Natural killer cell treated with Interleukin-12 subunit alpha and Interleukin-12 subunit beta and Interleukin-15 and Interleukin-18, amount 100 ng/mL, for 72 hours (primary cell): ENCODE data around the gene CTDNEP1. TPM values are rescaled to one million over a fixed set of nuclear protein-coding genes. Genes with fewer than 3 reads are reported as not detected.

Experiments
- ATAC-seq, 2 donors: fragments of 150-1000 bp; cut with Tn5 transposase in 1 of 2; sonication (Bioruptor Pico), chemical (Tn5 transposase) in 1 of 2; 2 replicates each; pipeline ENCODE4 v1.10.0; 2021
- DNase-seq: peaks from one replicate; pipeline ENCODE4 v3.0.0; 2022; ENCODE audit warnings: low spot score
- H3K27ac Mint-ChIP-seq, 2 donors: 1 replicate in 1 of 2; 2 replicates in 1 of 2; pipeline ENCODE4 v1.8.0; 2022; ENCODE audit warnings: mixed read lengths in 2 of 2, mild to moderate bottlenecking in 1 of 2, moderate library complexity in 1 of 2
- H3K27me3 Mint-ChIP-seq, 2 donors: 1 replicate in 1 of 2; 2 replicates in 1 of 2; pipeline ENCODE4 v1.8.0; 2022; ENCODE audit warnings: mixed read lengths in 2 of 2
- H3K36me3 Mint-ChIP-seq: one replicate; pipeline ENCODE4 v1.8.0; 2022; ENCODE audit warnings: mixed read lengths
- H3K4me1 Mint-ChIP-seq, 2 donors: 1 replicate in 1 of 2; 2 replicates in 1 of 2; pipeline ENCODE4 v1.8.0; 2022; ENCODE audit warnings: low read depth in 2 of 2, mixed read lengths in 2 of 2, mild to moderate bottlenecking in 1 of 2
- H3K4me3 Mint-ChIP-seq: one replicate; pipeline ENCODE4 v1.8.0; 2022; ENCODE audit warnings: mixed read lengths
- H3K9me3 Mint-ChIP-seq: 2 replicates; pipeline ENCODE4 v1.8.0; 2022; ENCODE audit warnings: mixed read lengths
- total RNA-seq, 2 donors: library from RNA; stranded (reverse); gene quantifications; one replicate each; pipeline ENCODE4 v1.2.3, GENCODE V29; 2022

Gene CTDNEP1
- total RNA-seq, result 100 to 1,000 TPM; 145 to 165 TPM

GRCh38 chr17:7251661-7252175, at the start of gene CTDNEP1:
CTDNEP1 (minus strand) TSS chr17:7251734; CDS start chr17:7251296, 438 bp downstream.
- Mint-ChIP-seq H3K9me3 (no peaks in the 10 kb centered on the region), H3K27ac (peak within 1 kb of the TSS; percentile 86 to 97)
- peak; percentile 95 to 97 for ATAC-seq

DNA sequence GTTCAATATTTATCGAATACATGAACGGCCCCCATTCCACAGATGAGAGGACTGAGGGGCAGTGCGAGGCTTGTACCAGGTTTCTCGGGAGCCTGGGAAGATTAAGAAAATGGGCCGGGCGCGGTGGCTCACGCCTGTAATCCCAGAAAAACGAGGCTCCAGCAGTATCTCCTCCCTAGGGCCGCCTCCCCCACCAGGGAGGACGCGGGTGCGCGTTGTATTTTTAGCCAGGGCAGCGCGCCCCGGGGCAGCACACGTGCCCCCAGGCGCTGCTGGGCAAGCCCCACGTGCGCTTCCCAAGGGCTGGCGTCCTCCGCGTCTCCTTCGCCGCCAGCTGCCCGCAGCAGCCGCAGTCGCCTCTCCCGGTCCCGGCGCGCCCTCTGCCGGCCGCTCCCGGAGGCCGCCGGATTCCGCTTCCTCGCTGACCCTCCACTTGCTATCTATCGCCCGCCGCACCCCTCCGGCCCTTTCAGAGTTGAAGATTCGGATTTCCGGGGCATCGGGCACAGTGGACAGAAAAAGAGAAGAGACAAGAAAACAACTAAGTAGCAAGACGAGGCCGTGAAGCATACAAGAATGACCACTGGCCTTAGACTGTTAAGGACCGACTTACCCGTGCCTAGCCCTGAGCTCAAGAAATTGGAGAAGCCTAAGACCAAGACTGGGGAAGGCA, 44.8 kb upstream of the CTDNEP1 start:
- Mint-ChIP-seq H3K27ac (peak overlapping the region in 1 of 2 donors; percentile 38), H3K27me3 (peaks cover 20% of the 10 kb centered on the region in 2 donors), H3K4me1 (peaks cover 7 to 21% of the 10 kb centered on the region in 2 donors)

More at GRCh38 chr17:7251661-7252175, at the start of gene CTDNEP1:
- Mint-ChIP-seq H3K36me3 (peaks cover 20% of the 10 kb centered on the region), H3K27me3 (no peaks in the 10 kb centered on the region), H3K4me3 (peak within 1 kb of the TSS; percentile 94), H3K4me1 (peaks cover 41 to 47% of the 10 kb centered on the region in 2 donors)
- peak; percentile 99 for DNase-seq

GRCh38 chr17:7295230-7296180, 44.0 kb upstream of the CTDNEP1 start:
- DNase-seq (no peak), ATAC-seq (no peak)
- Mint-ChIP-seq H3K4me3 (peak overlapping the region; percentile 84), H3K9me3 (no peaks in the 10 kb centered on the region), H3K4me1 (peaks cover 7 to 21% of the 10 kb centered on the region in 2 donors), H3K36me3 (no peaks in the 10 kb centered on the region), H3K27ac (peak overlapping the region; percentile 37 to 48), H3K27me3 (peaks cover 19 to 20% of the 10 kb centered on the region in 2 donors)

More for the DNA sequence above, 44.8 kb upstream of the CTDNEP1 start:
- Mint-ChIP-seq H3K4me3 (peak overlapping the region; percentile 8), H3K36me3 (no peaks in the 10 kb centered on the region), H3K9me3 (no peaks in the 10 kb centered on the region)
- DNase-seq, result peak; percentile 79
- ATAC-seq, result peak; percentile 66 to 79

DNA sequence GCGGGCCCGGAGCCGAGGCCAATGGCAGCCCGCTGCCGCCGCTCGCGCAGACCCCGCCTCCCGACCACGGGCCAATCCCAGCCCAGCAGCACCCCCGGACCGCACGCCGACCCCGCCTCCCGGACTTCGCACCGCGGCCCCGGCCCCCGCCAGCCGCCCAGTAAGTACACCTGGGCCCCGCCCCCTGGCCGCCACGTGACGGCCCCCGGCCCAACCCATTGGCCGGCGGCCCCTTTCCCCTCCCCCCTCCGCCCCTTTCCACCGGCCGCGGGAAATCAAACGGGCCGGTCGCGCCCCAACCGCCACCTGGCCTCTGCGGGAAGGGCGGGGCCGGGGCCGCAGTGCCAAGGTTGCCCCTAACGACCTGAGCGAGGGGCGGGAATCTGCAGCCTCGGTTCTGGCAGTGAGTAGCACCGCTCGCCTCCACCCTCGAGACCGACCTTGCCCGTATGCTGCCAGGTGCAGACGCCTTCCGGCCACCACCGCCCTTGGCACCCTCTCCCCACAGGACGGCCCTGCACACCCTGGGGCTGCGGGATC, 43.1 kb upstream of the CTDNEP1 start, which contains the start of gene YBX2:
TSS of gene YBX2 (minus strand) at position 26 of the 540 bp plus-strand sequence. CDS start 139 bp downstream, outside the sequence.
- DNase-seq (peak; percentile 79), ATAC-seq (peak; percentile 81 to 89)
- Mint-ChIP-seq H3K4me1 (peaks cover 7 to 21% of the 10 kb centered on the region in 2 donors), H3K27ac (peak within 1 kb of the TSS; percentile 37 to 48), H3K4me3 (peak within 1 kb of the TSS; percentile 84), H3K36me3 (no peaks in the 10 kb centered on the region), H3K27me3 (peaks cover 20% of the 10 kb centered on the region in 2 donors), H3K9me3 (no peaks in the 10 kb centered on the region)

DNA sequence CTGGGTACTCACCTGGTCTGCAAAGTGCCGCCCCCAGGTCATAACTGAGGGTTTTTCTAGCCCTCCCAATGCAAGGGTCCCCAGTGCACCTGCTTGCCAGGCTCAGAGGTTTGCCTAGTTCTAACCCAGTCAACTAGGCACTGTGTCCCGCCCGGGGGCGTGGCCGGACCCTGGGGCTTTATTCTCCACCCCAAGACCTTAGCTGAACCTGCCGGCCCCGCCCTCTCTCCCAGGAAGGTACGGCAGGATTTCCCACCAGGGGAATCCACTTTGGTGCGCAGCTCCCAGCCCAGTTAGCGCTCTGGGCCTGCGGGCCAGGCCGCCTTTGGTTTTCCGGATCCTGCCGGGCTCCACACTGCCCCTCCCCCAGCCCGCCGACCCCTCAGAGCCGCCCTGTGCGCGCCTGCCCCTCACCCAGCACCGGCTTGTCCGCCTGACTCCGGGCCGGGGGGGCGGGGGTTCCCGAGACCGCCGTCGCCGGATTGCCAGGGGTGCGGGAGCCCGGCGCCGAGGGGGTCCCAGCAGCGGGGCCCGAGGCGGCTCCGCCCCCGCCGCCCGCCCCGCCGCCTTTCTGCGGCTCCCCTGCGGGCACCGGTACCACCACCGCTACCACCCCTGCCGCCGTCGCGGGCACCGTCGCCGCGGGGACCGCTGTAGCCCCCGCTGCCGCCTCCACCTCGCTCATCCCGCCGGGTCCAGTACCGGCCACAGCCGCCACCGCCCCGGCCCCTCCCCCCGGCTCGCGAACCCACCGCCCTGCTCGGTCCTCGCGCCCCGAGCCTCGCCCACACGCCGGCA, 42.5 kb upstream of the CTDNEP1 start:
- Mint-ChIP-seq H3K9me3 (no peaks in the 10 kb centered on the region), H3K4me3 (peak overlapping the region; percentile 51), H3K27ac (no peak overlapping the region), H3K4me1 (peaks cover 7 to 21% of the 10 kb centered on the region in 2 donors), H3K27me3 (peaks cover 20% of the 10 kb centered on the region in 2 donors), H3K36me3 (no peaks in the 10 kb centered on the region)
- ATAC-seq (no peak), DNase-seq (no peak)

DNA sequence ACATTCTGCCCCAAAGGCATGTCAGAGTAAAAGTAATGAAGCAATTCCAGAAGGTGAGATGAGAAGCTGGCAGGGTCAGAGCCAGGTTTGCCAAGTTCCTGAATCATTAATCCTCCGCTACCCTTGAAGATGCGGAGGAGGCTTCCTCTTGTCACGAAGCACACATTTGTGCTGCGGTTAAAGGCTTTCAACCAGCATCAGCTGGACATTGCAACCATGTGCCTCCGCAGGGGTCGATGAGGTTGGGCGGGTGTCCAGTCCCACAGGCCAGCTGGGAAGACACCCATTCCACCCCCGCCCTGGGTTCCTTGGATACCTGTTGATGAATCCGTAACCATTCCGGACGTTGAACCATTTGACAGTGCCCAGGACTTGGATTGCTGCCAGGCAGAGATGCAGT, 41.6 kb upstream of the CTDNEP1 start:
- H3K27ac Mint-ChIP-seq, result no peak overlapping the region
- DNase-seq, result no peak
- H3K4me1 Mint-ChIP-seq, result peaks cover 7 to 21% of the 10 kb centered on the region in 2 donors
- no peak for ATAC-seq
- no peaks in the 10 kb centered on the region for H3K36me3 Mint-ChIP-seq
- H3K4me3 Mint-ChIP-seq, result peak overlapping the region; percentile 51
- no peaks in the 10 kb centered on the region for H3K9me3 Mint-ChIP-seq
- H3K27me3 Mint-ChIP-seq, result peaks cover 23 to 27% of the 10 kb centered on the region in 2 donors

DNA sequence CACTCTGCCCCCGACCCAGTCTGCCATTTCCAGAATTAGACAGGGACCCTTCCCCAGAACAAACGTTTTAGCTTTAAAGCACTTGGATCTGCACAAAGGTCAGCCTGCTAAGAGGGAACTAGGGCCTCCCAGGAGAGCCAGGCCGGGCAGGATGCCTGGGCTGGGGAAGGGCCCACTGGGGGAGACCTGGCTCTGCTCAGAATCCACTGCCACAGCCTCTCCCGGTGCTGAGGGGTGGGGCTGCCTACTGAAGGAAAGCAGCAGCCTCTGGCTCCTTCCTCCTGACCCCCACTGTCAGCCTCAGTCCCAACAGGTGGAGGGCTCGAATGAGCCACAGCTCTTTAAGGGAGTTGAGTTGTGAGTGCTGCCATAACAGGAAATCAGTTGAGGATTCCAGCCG, 41.2 kb upstream of the CTDNEP1 start:
- H3K9me3 Mint-ChIP-seq, result no peaks in the 10 kb centered on the region
- H3K4me1 Mint-ChIP-seq, result peaks cover 7 to 21% of the 10 kb centered on the region in 2 donors
- peaks cover 28% of the 10 kb centered on the region in 2 donors for H3K27me3 Mint-ChIP-seq
- no peak for DNase-seq
- no peak overlapping the region for H3K27ac Mint-ChIP-seq
- no peaks in the 10 kb centered on the region for H3K36me3 Mint-ChIP-seq
- no peak for ATAC-seq
- H3K4me3 Mint-ChIP-seq, result no peak overlapping the region

DNA sequence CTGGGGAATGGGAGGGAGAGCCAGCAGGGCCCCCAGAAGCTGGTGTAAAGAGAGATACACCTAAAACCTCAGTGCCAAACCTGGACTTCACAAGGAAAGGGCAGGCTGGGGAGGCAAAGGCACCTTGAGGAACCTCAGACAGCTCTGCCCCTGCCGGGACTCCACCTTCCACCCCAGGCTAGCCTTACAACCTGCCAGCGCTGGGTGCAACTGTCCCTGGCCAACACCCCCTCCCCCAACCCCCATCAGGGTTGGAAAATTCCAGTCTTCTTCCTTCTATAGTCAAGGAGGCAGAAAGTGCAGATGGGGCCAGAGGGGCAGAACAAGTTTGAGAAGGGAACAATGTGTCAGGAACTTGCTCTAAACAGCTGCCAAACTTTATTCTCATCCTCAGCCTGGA, 40.7 kb upstream of the CTDNEP1 start:
- Mint-ChIP-seq H3K27ac (no peak overlapping the region), H3K4me3 (no peak overlapping the region), H3K27me3 (peaks cover 28 to 30% of the 10 kb centered on the region in 2 donors), H3K36me3 (no peaks in the 10 kb centered on the region), H3K4me1 (peaks cover 7 to 21% of the 10 kb centered on the region in 2 donors), H3K9me3 (no peaks in the 10 kb centered on the region)
- DNase-seq (no peak), ATAC-seq (no peak)

DNA sequence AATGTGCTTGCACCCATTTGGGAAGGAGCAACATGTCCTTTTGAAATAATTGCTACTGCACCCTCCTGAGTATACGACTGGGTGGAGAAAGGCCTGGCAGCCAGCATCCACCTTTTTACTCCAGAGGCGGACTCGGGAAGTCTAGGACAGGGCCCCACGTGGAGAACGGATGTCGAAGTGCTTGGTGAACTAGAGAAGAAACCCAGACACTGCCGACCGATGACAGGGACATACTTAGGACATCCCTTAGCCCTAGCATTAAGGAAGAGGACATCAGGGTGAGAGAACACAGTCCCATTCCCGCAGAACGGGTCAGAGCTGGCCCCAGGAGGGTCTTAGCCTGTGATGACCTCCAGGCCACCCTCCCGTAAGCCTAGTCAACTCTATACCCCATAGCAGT, 39.2 kb upstream of the CTDNEP1 start:
- no peaks in the 10 kb centered on the region for H3K36me3 Mint-ChIP-seq
- H3K9me3 Mint-ChIP-seq, result no peaks in the 10 kb centered on the region
- DNase-seq, result no peak
- no peak overlapping the region for H3K4me3 Mint-ChIP-seq
- no peak for ATAC-seq
- no peak overlapping the region for H3K27ac Mint-ChIP-seq
- H3K4me1 Mint-ChIP-seq, result peaks cover 7 to 13% of the 10 kb centered on the region in 2 donors
- peaks cover 21 to 28% of the 10 kb centered on the region in 2 donors for H3K27me3 Mint-ChIP-seq

- ATAC-seq, result no peak
- DNase-seq, result no peak
- Mint-ChIP-seq H3K27me3 (peaks cover 17 to 25% of the 10 kb centered on the region in 2 donors), H3K4me1 (peaks cover 3 to 9% of the 10 kb centered on the region in 2 donors), H3K4me3 (no peak overlapping the region), H3K9me3 (no peaks in the 10 kb centered on the region), H3K36me3 (no peaks in the 10 kb centered on the region), H3K27ac (no peak overlapping the region)
Observed at GRCh38 chr17:7290166-7290565, 38.6 kb upstream of the CTDNEP1 start.

DNA sequence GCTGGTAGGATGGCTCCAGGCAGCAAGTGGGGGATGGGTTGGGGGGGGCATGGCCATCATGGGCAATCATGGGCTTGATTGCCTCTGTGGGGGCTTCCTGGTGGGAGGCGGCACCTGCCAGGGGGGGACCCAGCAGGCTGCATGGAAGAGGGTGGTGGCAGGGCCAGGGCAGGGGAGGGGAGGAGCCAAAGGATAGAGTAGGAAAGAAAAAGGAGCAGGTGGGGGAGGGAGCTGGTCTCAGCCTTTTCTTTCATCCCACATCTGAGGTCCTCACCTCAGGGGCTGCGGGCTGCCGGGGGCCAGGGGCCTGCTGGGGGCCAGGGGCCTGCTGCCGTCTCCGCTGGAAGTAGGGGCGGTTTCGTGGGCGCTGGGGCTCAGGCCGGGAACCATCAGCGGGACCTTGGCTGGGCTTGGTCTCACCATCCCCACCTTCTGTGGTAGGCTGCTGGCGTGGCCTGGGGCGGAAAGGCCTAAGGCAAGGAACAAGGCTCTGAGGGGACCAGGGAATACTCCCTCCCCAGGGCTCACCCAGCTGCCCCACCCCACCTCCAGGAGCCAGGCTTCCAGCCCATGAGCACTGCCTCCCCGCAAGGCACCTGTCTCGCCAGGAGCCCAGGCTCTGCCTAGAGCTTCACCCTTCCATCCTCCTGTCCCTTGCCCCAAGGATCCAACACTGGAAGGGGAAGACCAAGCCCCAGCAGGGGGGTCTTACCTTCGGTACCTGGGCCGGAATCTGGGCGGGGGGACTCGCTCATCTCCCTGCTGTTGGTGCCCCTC, 37.9 kb upstream of the CTDNEP1 start:
- H3K27ac Mint-ChIP-seq, result no peak overlapping the region
- DNase-seq (no peak), ATAC-seq (no peak)
- peaks cover 0 to 5% of the 10 kb centered on the region in 2 donors for H3K4me1 Mint-ChIP-seq
- H3K4me3 Mint-ChIP-seq, result no peak overlapping the region
- no peaks in the 10 kb centered on the region for H3K9me3 Mint-ChIP-seq
- H3K36me3 Mint-ChIP-seq, result no peaks in the 10 kb centered on the region
- H3K27me3 Mint-ChIP-seq, result peaks cover 13 to 22% of the 10 kb centered on the region in 2 donors

GRCh38 chr17:7285679-7286078, 34.1 kb upstream of the CTDNEP1 start:
- no peak overlapping the region for H3K27ac Mint-ChIP-seq
- H3K4me1 Mint-ChIP-seq, result peaks cover 13 to 19% of the 10 kb centered on the region in 2 donors
- no peak overlapping the region for H3K4me3 Mint-ChIP-seq
- ATAC-seq (no peak), DNase-seq (no peak)
- H3K9me3 Mint-ChIP-seq, result no peaks in the 10 kb centered on the region
- H3K27me3 Mint-ChIP-seq, result peaks cover 14 to 25% of the 10 kb centered on the region in 2 donors
- no peaks in the 10 kb centered on the region for H3K36me3 Mint-ChIP-seq
